Stomach smooth muscle (tissue), 2 donors: Measurements from ENCODE around the gene ZNF581.
A peak's percentile ranks its signal among the peaks of the same experiment; 100 is the strongest.

Experiments used
- H3K27ac ChIP-seq: one replicate; pipeline ENCODE4 v1.7.0; 2013; ENCODE audit warnings: mild to moderate bottlenecking, low read length, inconsistent platforms
- H3K27me3 ChIP-seq, 2 donors: one replicate each; pipeline ENCODE4 v1.7.0; 2013; ENCODE audit warnings: low read length in 2 of 2; ENCODE audit not compliant: insufficient read depth in 2 of 2, control insufficient read depth in 1 of 2
- H3K36me3 ChIP-seq, 2 donors: one replicate each; pipeline ENCODE4 v1.7.0; 2013; ENCODE audit warnings: low read length in 2 of 2; ENCODE audit not compliant: control insufficient read depth in 2 of 2, insufficient read depth in 2 of 2
- H3K4me1 ChIP-seq: one replicate; pipeline ENCODE4 v1.7.0; 2013; ENCODE audit warnings: low read length; ENCODE audit not compliant: control insufficient read depth, insufficient read depth
- H3K4me3 ChIP-seq, 2 donors: one replicate each; pipeline ENCODE4 v1.7.0; 2013; ENCODE audit warnings: low read length in 2 of 2
- H3K9ac ChIP-seq, 2 donors: one replicate each; pipeline ENCODE4 v1.7.0; 2013; ENCODE audit warnings: low read length in 2 of 2, mild to moderate bottlenecking in 1 of 2
- H3K9me3 ChIP-seq, 2 donors: one replicate each; pipeline ENCODE4 v1.7.0; 2013; ENCODE audit warnings: low read length in 2 of 2; ENCODE audit not compliant: control insufficient read depth in 2 of 2
- donor health status: healthy.
- donor health status: Pancreatic carcinoma.

Gene ZNF581

DNA sequence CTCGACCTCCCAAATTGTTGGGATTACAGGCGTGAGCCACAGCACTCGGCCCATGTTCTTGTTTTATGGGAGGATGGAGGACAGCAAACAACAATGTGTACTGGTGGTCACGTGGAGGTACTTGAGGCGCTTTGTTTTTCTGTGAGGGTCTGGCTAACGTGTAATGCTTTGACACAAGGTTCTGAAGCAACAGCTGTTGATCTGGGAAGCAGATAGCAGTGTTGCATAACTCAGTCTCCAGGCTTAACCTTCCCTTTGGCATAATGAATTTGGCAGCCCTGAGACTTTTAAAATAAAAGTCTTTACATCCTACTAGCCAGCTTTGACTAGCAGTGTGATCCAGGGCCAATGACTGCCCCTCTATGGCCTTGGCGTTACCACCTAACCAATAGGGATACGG is 9.6 kb upstream of the ZNF581 start:
- Histone ChIP-seq H3K9ac (peak overlapping the region in 1 of 2 donors; percentile 100), H3K4me3 (no peak overlapping the region), H3K36me3 (no peaks in the 10 kb centered on the region), H3K9me3 (no peaks in the 10 kb centered on the region), H3K27ac (peak overlapping the region; percentile 100), H3K4me1 (peaks cover 29% of the 10 kb centered on the region), H3K27me3 (no peaks in the 10 kb centered on the region)

DNA sequence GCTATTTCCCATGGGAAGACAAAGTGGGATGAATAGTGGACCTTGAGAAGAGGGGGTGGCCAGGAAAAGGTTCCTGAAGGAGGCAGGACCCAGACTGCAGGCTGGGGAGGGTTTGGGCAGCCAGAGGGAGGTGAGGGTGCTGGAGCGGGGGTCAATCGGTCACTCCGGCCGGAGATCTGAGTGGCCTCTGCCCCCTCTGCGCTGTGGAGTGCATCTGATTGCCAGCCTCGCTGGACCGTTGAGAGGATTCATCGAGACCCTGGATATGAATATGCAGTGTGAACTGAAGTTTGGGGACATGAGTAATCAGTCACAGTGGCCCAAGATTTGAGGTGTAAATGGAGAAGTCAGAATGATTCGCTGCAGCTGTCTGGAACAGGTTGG is 8.1 kb upstream of the ZNF581 start:
- peaks cover 43% of the 10 kb centered on the region for H3K4me1 ChIP-seq
- H3K36me3 ChIP-seq, result no peaks in the 10 kb centered on the region
- peak overlapping the region; percentile 100 for H3K4me3 ChIP-seq
- H3K27me3 ChIP-seq, result no peaks in the 10 kb centered on the region
- peak overlapping the region; percentile 100 for H3K27ac ChIP-seq
- no peaks in the 10 kb centered on the region for H3K9me3 ChIP-seq
- peak overlapping the region; percentile 100 for H3K9ac ChIP-seq

DNA sequence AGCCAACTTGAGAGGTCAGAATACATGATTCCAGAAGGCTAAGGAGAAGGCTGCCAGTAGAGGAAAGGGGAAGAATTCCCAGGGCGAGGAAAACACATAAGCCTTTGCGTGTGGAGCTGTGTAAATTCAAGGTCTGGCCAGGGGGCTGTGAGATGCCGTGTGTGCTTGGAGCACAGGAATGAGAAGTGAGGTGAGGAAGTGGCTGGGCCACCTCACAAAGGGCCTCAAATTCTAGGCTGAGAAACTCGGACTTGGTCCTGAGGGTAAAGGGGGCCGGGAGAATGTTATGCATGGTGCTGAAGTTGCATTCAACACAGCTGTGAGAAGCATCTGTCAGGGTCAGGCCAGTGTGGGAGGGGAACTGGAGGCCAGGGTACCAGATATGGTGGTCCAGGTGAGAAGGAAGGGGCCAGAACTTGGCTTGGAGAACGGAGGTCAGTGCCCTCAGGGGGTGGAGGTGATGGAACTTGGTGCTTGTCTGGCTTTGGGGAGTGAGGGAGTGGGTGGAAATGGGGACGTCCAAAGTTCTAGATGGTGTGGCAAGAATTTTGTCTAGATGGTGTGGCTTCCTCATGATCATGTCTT is 7.5 kb upstream of the ZNF581 start:
- H3K9me3 ChIP-seq, result no peaks in the 10 kb centered on the region
- H3K4me3 ChIP-seq, result peak overlapping the region; percentile 100
- H3K9ac ChIP-seq, result peak overlapping the region; percentile 100
- H3K4me1 ChIP-seq, result peaks cover 46% of the 10 kb centered on the region
- no peaks in the 10 kb centered on the region for H3K27me3 ChIP-seq
- H3K27ac ChIP-seq, result peak overlapping the region; percentile 100
- no peaks in the 10 kb centered on the region for H3K36me3 ChIP-seq

DNA sequence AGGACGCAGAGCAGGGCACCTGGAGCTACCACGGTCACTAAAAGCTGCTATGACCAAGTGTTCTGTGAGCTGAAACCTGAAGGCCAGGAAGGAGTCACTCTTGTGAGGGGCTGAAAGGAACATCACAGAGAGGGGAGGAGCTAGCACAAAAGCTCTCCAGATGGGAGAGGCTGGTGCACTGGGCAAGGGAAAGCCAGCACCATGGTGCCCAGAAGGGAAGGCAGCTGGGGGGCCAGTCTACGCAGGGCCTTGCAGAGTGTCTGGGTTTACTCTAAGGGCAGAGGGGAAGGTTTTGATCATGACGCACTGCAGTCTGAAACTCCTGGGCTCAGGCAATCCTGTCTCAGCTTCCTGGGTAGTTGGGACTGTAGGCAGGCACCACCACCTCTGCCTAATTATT is 6.7 kb upstream of the ZNF581 start:
- H3K4me1 ChIP-seq, result peaks cover 48% of the 10 kb centered on the region
- H3K27me3 ChIP-seq, result no peaks in the 10 kb centered on the region
- H3K4me3 ChIP-seq, result peak overlapping the region in 1 of 2 donors; percentile 100
- no peaks in the 10 kb centered on the region for H3K9me3 ChIP-seq
- no peak overlapping the region for H3K9ac ChIP-seq
- no peaks in the 10 kb centered on the region for H3K36me3 ChIP-seq
- no peak overlapping the region for H3K27ac ChIP-seq

DNA sequence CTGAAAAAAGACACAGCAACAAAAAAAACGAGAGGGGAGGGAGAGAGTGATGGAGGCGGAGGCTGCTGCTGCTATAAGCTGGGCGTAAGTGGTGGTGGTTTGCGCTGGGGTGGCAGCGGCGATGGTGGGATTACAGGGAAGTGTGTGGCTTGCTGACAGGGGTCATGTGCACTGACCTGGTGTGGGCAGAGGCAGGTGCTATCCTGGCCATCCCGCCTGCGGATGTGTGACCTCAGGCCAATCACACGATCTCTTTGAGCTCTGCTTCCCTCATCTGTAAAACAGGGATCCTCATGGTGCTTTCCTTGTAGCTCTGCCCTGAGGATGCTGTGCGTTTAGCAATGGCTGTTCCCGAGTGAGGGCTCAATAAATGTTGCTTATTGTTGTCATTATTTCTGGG is 5.9 kb upstream of the ZNF581 start:
- peaks cover 51% of the 10 kb centered on the region for H3K4me1 ChIP-seq
- no peaks in the 10 kb centered on the region for H3K36me3 ChIP-seq
- peak overlapping the region in 1 of 2 donors; percentile 8 for H3K4me3 ChIP-seq
- no peak overlapping the region for H3K27ac ChIP-seq
- no peaks in the 10 kb centered on the region for H3K27me3 ChIP-seq
- no peaks in the 10 kb centered on the region for H3K9me3 ChIP-seq
- H3K9ac ChIP-seq, result no peak overlapping the region

DNA sequence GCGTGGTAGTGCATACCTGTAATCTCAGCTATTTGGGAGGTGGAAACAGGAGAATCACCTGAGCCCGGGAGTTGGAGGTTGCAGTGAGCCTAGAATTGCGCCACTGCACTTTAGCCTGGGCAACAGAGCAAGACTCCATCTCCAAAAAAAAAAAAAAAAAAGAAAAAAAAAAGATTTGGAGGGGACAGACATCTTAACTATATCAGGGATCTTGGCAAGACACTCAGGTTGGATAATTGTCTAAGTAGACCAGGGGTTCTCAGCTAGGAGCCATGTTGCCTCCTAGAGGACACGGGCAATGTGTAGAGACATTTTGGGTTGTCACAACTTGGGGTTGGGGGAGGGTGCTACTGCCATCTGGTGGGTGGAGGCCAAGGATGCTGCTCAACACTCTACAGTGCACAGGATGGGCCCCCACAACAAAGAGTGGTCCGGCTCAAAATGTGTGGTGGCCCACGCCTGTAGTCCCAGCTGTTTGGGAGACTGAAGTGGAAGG is 4.5 kb upstream of the ZNF581 start:
- no peak overlapping the region for H3K27ac ChIP-seq
- H3K36me3 ChIP-seq, result no peaks in the 10 kb centered on the region
- no peaks in the 10 kb centered on the region for H3K27me3 ChIP-seq
- H3K9me3 ChIP-seq, result no peaks in the 10 kb centered on the region
- no peak overlapping the region for H3K4me3 ChIP-seq
- H3K4me1 ChIP-seq, result peaks cover 59% of the 10 kb centered on the region
- no peak overlapping the region for H3K9ac ChIP-seq

DNA sequence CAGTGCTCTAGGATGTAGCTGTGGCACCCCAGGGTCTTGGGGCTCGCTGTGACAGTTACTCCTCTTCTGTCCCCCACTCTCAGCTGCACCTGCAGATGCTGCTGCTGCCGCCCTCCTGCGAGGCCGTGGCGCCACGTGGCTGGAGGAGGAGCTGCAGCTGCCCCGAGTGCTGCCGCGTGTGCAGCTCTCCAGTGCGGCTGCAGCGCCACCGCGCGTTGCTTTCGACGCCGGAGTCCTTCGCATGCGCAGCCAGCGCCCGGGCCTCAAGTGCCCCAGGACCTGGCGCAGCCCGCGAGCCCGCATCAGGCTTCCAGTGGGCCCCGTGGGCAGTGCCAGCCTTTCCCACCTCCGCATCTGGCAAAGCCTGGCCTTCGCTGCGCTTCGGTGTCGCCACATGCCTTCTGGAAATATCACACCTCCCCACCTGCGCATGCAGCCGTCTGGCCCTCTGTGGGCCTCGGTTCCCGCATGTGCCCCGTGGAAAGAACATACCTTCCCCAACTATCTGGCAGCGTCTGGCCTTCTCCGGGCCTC is 3.3 kb upstream of the ZNF581 start:
- Histone ChIP-seq H3K4me3 (peak overlapping the region; percentile 81 to 93), H3K27me3 (no peaks in the 10 kb centered on the region), H3K36me3 (peaks cover under 1 to 3% of the 10 kb centered on the region in 2 donors), H3K4me1 (peaks cover 71% of the 10 kb centered on the region), H3K9ac (peak overlapping the region; percentile 73 to 79), H3K9me3 (no peaks in the 10 kb centered on the region), H3K27ac (peak overlapping the region; percentile 88)

DNA sequence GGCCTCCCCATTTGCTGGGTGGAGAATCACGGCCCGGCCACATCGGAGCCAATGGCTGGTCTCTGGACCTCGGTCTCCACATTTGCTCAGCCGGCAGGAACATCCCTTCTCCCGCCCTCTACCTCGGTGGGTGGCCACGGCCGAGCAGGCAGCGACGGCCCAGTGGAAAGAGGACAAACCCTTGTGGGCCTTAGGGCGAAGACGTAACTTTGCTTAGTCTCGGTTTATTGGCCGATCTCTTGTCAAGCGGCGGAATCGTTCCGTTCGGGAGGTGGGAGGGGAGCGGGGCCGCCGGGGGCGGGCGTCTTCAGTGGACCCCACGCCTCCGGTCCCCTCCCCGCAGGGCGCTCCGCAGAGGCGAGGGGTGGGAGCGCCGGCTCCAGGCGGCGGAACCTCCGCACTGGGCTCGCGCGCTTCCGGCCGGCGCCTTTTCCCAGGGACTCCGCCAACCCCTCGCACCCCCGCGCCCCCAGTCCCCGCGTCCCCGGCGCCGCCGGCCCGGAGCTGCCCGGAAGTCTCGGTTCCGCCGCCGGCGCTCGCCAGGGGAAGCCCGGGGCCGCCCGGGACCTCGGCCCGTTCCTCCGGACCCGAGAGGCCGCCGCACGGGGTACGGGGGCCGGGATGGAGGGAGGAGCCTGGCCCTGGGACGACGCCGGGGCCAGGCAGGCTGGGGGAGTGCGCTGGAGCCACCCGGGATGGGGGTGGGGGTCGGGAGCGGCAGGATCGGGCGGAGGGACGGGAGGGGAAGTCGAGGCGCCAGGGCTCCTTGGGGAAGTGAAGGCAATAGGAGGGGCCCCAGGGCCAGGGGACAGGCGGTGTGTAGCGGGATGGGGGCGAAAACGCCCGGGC is 2.6 kb upstream of the ZNF581 start, which contains the start of gene ZNF580:
ZNF580 (plus strand) TSS at position 426 of the 849 bp plus-strand sequence. CDS start 1,507 bp downstream, outside the sequence.
- peak within 1 kb of the TSS; percentile 88 for H3K27ac ChIP-seq
- H3K9me3 ChIP-seq, result no peaks in the 10 kb centered on the region
- H3K27me3 ChIP-seq, result no peaks in the 10 kb centered on the region
- peak within 1 kb of the TSS; percentile 81 to 93 for H3K4me3 ChIP-seq
- H3K4me1 ChIP-seq, result peaks cover 65% of the 10 kb centered on the region
- H3K9ac ChIP-seq, result peak within 1 kb of the TSS; percentile 79 to 85
- peaks cover 6 to 8% of the 10 kb centered on the region in 2 donors for H3K36me3 ChIP-seq

DNA sequence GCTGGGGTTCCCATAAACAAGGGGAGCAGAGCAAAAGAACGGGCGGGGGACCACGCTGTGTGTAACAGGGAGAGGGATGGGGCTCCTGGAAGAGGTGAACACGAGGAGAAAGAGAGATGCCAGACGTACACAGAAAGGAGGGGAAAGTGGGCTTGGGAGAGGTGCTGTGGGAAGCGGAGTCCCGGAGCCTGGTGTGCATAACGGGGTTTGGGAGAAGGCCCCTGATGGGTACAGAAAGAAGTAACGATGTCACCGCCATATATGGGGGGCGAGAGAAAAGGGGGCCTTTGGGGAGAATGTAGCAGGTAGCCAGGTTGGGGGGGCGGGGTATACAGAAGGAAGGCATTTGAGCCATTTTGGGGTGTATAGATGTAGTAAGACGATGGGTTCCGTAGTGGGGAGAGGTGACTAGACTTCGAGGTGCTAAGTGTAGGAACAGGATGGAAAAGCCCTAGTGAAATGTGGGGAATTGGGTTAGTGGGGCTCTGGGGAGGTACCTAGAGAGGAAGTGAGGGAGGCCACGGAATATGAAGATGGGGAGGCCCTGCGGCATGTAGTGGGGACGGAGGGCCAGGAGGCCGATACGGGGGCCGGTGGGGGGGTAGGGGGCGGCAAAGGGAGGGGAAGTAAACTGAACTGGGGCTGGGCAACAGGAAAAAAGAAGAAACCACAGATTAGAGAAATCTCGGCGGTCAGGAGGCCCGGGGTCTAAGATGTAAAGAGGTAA is 1.9 kb upstream of the ZNF581 start:
- peak overlapping the region; percentile 79 to 85 for H3K9ac ChIP-seq
- peaks cover 57% of the 10 kb centered on the region for H3K4me1 ChIP-seq
- H3K9me3 ChIP-seq, result no peaks in the 10 kb centered on the region
- H3K27me3 ChIP-seq, result no peaks in the 10 kb centered on the region
- H3K36me3 ChIP-seq, result peaks cover 6 to 8% of the 10 kb centered on the region in 2 donors
- H3K27ac ChIP-seq, result peak overlapping the region; percentile 88
- peak overlapping the region; percentile 81 to 93 for H3K4me3 ChIP-seq
